ENCODE results near the gene TMEM37.

DNA sequence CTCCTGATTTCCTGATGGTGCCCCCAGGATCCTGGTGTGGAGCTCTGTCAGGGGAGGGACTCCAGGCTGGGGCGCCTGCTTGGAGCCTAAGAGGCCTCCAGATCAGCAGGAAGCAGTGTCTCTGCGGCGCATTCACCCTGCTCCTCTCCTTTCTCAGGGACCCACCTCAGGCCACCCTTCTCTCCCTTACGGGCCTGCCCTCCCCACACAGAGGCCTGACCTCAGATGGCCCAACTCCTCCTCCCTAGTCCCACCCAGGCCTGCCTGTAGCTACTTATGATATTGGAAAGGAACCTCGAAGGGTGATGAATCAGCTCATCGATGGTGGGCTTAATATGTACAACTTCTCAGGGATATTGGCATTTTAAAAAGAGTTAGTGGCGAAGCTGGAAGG is 10.6 kb downstream of the TMEM37 start:
- no peak for TF ChIP-seq FOXM1 (CRISPR knock-in tag; IDR thresholded peaks at IDR 0.05)
- no peak for TF ChIP-seq SKI (IDR thresholded peaks at IDR 0.05; ENCODE audit: partially characterized antibody)
- TF ChIP-seq NFATC3 (CRISPR knock-in tag; IDR thresholded peaks at IDR 0.05), result no peak
- no peak for TF ChIP-seq ZNF274 (CRISPR knock-in tag; IDR thresholded peaks at IDR 0.05)
- TF ChIP-seq ZBTB43 (CRISPR knock-in tag; conservative IDR thresholded peaks at IDR 0.05), result no peak
- TF ChIP-seq, protein P1, sequence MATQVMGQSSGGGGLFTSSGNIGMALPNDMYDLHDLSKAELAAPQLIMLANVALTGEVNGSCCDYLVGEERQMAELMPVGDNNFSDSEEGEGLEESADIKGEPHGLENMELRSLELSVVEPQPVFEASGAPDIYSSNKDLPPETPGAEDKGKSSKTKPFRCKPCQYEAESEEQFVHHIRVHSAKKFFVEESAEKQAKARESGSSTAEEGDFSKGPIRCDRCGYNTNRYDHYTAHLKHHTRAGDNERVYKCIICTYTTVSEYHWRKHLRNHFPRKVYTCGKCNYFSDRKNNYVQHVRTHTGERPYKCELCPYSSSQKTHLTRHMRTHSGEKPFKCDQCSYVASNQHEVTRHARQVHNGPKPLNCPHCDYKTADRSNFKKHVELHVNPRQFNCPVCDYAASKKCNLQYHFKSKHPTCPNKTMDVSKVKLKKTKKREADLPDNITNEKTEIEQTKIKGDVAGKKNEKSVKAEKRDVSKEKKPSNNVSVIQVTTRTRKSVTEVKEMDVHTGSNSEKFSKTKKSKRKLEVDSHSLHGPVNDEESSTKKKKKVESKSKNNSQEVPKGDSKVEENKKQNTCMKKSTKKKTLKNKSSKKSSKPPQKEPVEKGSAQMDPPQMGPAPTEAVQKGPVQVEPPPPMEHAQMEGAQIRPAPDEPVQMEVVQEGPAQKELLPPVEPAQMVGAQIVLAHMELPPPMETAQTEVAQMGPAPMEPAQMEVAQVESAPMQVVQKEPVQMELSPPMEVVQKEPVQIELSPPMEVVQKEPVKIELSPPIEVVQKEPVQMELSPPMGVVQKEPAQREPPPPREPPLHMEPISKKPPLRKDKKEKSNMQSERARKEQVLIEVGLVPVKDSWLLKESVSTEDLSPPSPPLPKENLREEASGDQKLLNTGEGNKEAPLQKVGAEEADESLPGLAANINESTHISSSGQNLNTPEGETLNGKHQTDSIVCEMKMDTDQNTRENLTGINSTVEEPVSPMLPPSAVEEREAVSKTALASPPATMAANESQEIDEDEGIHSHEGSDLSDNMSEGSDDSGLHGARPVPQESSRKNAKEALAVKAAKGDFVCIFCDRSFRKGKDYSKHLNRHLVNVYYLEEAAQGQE (IDR thresholded peaks at IDR 0.05; ENCODE audit: borderline replicate concordance in 1 of 2, low read depth in 1 of 2, low read length in 2 of 2), result no peak
- TF ChIP-seq ZNF75D (CRISPR knock-in tag; IDR thresholded peaks at IDR 0.05; ENCODE audit: borderline replicate concordance), result no peak
- TF ChIP-seq ZNF143 (CRISPR knock-in tag; IDR thresholded peaks at IDR 0.05), result no peak
- TF ChIP-seq ZNF639 (CRISPR knock-in tag; conservative IDR thresholded peaks at IDR 0.05), result no peak
- no peak for TF ChIP-seq ZNF724P (CRISPR knock-in tag; IDR thresholded peaks at IDR 0.05; ENCODE audit: borderline replicate concordance)
- TF ChIP-seq ZNF775 (CRISPR knock-in tag; IDR thresholded peaks at IDR 0.05; ENCODE audit: borderline replicate concordance), result no peak
- no peak for TF ChIP-seq CREB1 (IDR thresholded peaks at IDR 0.05)
- TF ChIP-seq CREB1 (CRISPR knock-in tag; IDR thresholded peaks at IDR 0.05), result no peak
- TF ChIP-seq DNMT1 (CRISPR knock-in tag; IDR thresholded peaks at IDR 0.05), result no peak

Data from HepG2 (cell line).